Mucosa of descending colon (tissue), 3 donors: ENCODE data around the gene TNIK. TPM values are rescaled to one million over a fixed set of nuclear protein-coding genes. Genes with fewer than 3 reads are reported as not detected.

Source experiments
- ATAC-seq: fragments of 200-7000 bp; cut with Tn5 transposase; one replicate; pipeline ENCODE4 v1.9.1; 2020; ENCODE audit warnings: mild to moderate bottlenecking, moderate library complexity
- DNase-seq, 3 donors: peaks; one replicate each; pipeline ENCODE4 v3.0.0-alpha.2; 2020
- H3K36me3 ChIP-seq: fragments of 200-600 bp; one replicate; pipeline ENCODE4 v1.8.0; 2021; ENCODE audit warnings: low read depth, mild to moderate bottlenecking
- H3K4me1 ChIP-seq: fragments of 200-600 bp; one replicate; pipeline ENCODE4 v1.8.0; 2021; ENCODE audit warnings: low read depth, mild to moderate bottlenecking
- H3K4me3 ChIP-seq: fragments of 200-600 bp; one replicate; pipeline ENCODE4 v1.8.0; 2021; ENCODE audit warnings: mild to moderate bottlenecking
- H3K9me3 ChIP-seq: fragments of 200-600 bp; one replicate; pipeline ENCODE4 v1.8.0; 2021; ENCODE audit warnings: mild to moderate bottlenecking
- CTCF ChIP-seq: fragments of 200-600 bp; IDR thresholded peaks from one replicate; pipeline ENCODE4 v1.8.0; 2022; ENCODE audit warnings: antibody characterized with exemption, mild to moderate bottlenecking
- intact Hi-C, 2 donors: fragments of 100-400 bp; cut with DNase I in 1 of 2; cut with micrococcal nuclease in 1 of 2; formaldehyde crosslinking; loops; one replicate each; pipeline versions ENCODE4 v1.11.0 to v1.11.1; 2022; cut with DNase I, micrococcal nuclease
- total RNA-seq, 3 donors: library from RNA; stranded (reverse); fragmentation: NEBNext Ultra II Directional in 2 of 3; extraction: Animal tissue kit (Norgen Biotek cat#: 25700) in 2 of 3; gene quantifications; one replicate each; pipeline versions ENCODE4 v1.2.1 to v1.2.4, GENCODE V29; 2021 to 2023
- donor health status: DM: no; HTN: no; CAD: no; lungs with moderate emphysema.
- donor health status: DM: no; HTN: no; CAD: no.
- donor health status: DM: no; HTN: yes; CAD: no.

Gene TNIK
- total RNA-seq, 3 donors from 2014 or later = 27.2 to 33.0 (median 28.0) TPM

- no peak for ATAC-seq
- no peak for TF ChIP-seq CTCF
- intact Hi-C loops = no loop called here
These were observed 39.5 kb downstream of the TNIK start for GRCh38 chr3:171420667-171421066.

GRCh38 chr3:171419457-171419856 lies 40.7 kb downstream of the TNIK start:
- Histone ChIP-seq H3K4me3 (no peak overlapping the region), H3K36me3 (no peaks in the 10 kb centered on the region), H3K9me3 (no peaks in the 10 kb centered on the region), H3K4me1 (peaks cover 7% of the 10 kb centered on the region)
- DNase-seq (no peak), ATAC-seq (no peak)
- TF ChIP-seq CTCF = no peak
- intact Hi-C loops = no loop called here

More at GRCh38 chr3:171420667-171421066, 39.5 kb downstream of the TNIK start:
- H3K9me3 ChIP-seq = no peaks in the 10 kb centered on the region
- no peak for DNase-seq
- H3K36me3 ChIP-seq = no peaks in the 10 kb centered on the region
- H3K4me3 ChIP-seq = no peak overlapping the region
- H3K4me1 ChIP-seq = peaks cover 7% of the 10 kb centered on the region

- Histone ChIP-seq H3K36me3 (no peaks in the 10 kb centered on the region), H3K9me3 (no peaks in the 10 kb centered on the region), H3K4me1 (peaks cover 5% of the 10 kb centered on the region), H3K4me3 (no peak overlapping the region)
- intact Hi-C loops = no loop called here
- ATAC-seq (peak; percentile 56), DNase-seq (peak in 1 of 3 donors; percentile 13)
- no peak for TF ChIP-seq CTCF
These were observed 42.4 kb downstream of the TNIK start for GRCh38 chr3:171417813-171418212.

DNA sequence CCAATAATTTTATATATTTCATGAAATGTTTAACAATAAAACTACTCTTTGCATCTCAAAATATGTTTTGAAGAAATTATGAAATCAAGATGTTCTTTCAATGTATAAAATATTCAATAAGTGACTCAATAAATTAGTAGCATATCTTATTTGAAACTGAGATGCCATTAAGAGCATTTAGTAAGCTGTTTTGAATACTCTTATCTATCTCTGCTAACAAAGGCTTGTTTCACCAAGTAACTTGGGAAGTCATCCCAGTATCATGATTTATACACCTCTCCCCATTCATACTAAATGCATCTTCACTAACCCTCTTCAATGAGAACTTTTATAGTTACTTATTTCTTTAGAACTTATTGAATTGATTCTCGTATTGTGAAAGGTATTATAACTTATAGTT lies 43.1 kb downstream of the TNIK start:
- Histone ChIP-seq H3K36me3 (no peaks in the 10 kb centered on the region), H3K4me1 (no peaks in the 10 kb centered on the region), H3K9me3 (no peaks in the 10 kb centered on the region), H3K4me3 (no peak overlapping the region)
- intact Hi-C loops = no loop called here
- TF ChIP-seq CTCF = no peak
- DNase-seq (no peak), ATAC-seq (no peak)

DNA sequence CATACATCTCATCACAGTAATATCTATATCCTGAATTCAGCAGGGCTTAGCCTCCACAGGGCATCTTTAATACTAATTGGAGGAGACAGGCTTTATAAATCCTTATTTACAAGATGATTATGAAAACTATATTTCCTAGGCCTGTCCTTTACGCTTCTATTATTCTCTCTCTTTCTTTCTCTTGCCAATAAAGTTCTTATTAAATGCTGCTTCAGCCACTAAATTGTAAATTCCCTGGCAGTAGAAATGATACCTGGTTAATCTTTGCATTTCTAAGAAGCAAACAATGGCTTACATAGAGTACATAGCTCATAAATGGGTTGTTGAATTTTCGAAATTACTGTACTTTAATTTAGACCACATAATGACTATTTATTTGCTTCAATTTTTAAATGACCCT lies 43.5 kb downstream of the TNIK start:
- Histone ChIP-seq H3K4me3 (no peak overlapping the region), H3K36me3 (no peaks in the 10 kb centered on the region), H3K4me1 (no peaks in the 10 kb centered on the region), H3K9me3 (no peaks in the 10 kb centered on the region)
- DNase-seq = no peak
- TF ChIP-seq CTCF = no peak
- intact Hi-C loops = no loop called here
- ATAC-seq = no peak

GRCh38 chr3:171416061-171416460 lies 44.1 kb downstream of the TNIK start:
- ATAC-seq = no peak
- Histone ChIP-seq H3K4me3 (no peak overlapping the region), H3K9me3 (no peaks in the 10 kb centered on the region), H3K4me1 (no peaks in the 10 kb centered on the region), H3K36me3 (no peaks in the 10 kb centered on the region)
- DNase-seq = no peak
- TF ChIP-seq CTCF = no peak
- intact Hi-C loops = no loop called here
